Subcutaneous abdominal adipose tissue (tissue), 5 donors: ENCODE data around the gene MTOR.
A peak's percentile ranks its signal among the peaks of the same experiment; 100 is the strongest.
"Not testable (repeated sequence)": the region's sequence is repeated elsewhere in the genome, so short reads cannot be mapped to it uniquely, and the experiment has no call there.

Experiments
- H3K27ac ChIP-seq: one replicate; pipeline ENCODE4 v1.7.0; 2013; ENCODE audit warnings: low read depth, mild to moderate bottlenecking, inconsistent platforms, low read length, moderate library complexity
- H3K27me3 ChIP-seq, 5 donors: one replicate each; pipeline ENCODE4 v1.7.0; 2013; ENCODE audit warnings: low read length in 5 of 5, inconsistent platforms in 1 of 5; ENCODE audit not compliant: control insufficient read depth in 5 of 5, insufficient read depth in 4 of 5
- H3K36me3 ChIP-seq, 5 donors: one replicate each; pipeline ENCODE4 v1.7.0; 2013; ENCODE audit warnings: low read length in 5 of 5; ENCODE audit not compliant: control insufficient read depth in 5 of 5, insufficient read depth in 5 of 5
- H3K4me1 ChIP-seq, 5 donors: one replicate each; pipeline ENCODE4 v1.7.0; 2013; ENCODE audit warnings: low read length in 5 of 5, mild to moderate bottlenecking in 3 of 5, moderate library complexity in 1 of 5; ENCODE audit not compliant: control insufficient read depth in 5 of 5, insufficient read depth in 5 of 5
- H3K4me3 ChIP-seq, 5 donors: one replicate each; pipeline ENCODE4 v1.7.0; 2013; ENCODE audit warnings: low read length in 5 of 5, low read depth in 1 of 5
- H3K9ac ChIP-seq, 5 donors: one replicate each; pipeline ENCODE4 v1.7.0; 2013; ENCODE audit warnings: low read length in 5 of 5, mild to moderate bottlenecking in 4 of 5, moderate library complexity in 3 of 5
- H3K9me3 ChIP-seq, 5 donors: one replicate each; pipeline ENCODE4 v1.7.0; 2013; ENCODE audit warnings: low read length in 5 of 5; ENCODE audit not compliant: control insufficient read depth in 5 of 5
- donor health status: healthy.
- donor health status: healthy.
- donor health status: healthy.
- donor health status: healthy.
- donor health status: healthy.

Gene MTOR

GRCh38 chr1:11072216-11072917, 190.0 kb downstream of the MTOR start:
- peaks cover 10 to 98% (median 92%) of the 10 kb centered on the region in 5 donors for H3K36me3 ChIP-seq

GRCh38 chr1:11071463-11072215, 190.7 kb downstream of the MTOR start:
- H3K36me3 ChIP-seq, result peaks cover 10 to 95% (median 87%) of the 10 kb centered on the region in 5 donors
- no peak overlapping the region for H3K27ac ChIP-seq
- H3K9me3 ChIP-seq, result no peaks in the 10 kb centered on the region
- no peaks in the 10 kb centered on the region for H3K27me3 ChIP-seq
- H3K4me3 ChIP-seq, result no peak overlapping the region
- no peak overlapping the region for H3K9ac ChIP-seq
- no peaks in the 10 kb centered on the region for H3K4me1 ChIP-seq

More at GRCh38 chr1:11072216-11072917, 190.0 kb downstream of the MTOR start:
- Histone ChIP-seq H3K27ac (no peak overlapping the region), H3K4me3 (no peak overlapping the region), H3K27me3 (no peaks in the 10 kb centered on the region), H3K9me3 (no peaks in the 10 kb centered on the region), H3K4me1 (no peaks in the 10 kb centered on the region), H3K9ac (no peak overlapping the region)

- Histone ChIP-seq H3K36me3 (peaks cover 10 to 94% (median 86%) of the 10 kb centered on the region in 5 donors), H3K9ac (peak overlapping the region in 1 of 5 donors; percentile 47), H3K4me3 (no peak overlapping the region), H3K27ac (no peak overlapping the region), H3K4me1 (no peaks in the 10 kb centered on the region), H3K27me3 (no peaks in the 10 kb centered on the region), H3K9me3 (no peaks in the 10 kb centered on the region)
These were observed 191.5 kb downstream of the MTOR start for GRCh38 chr1:11070876-11071275.

GRCh38 chr1:11068600-11069473, 193.5 kb downstream of the MTOR start:
- no peaks in the 10 kb centered on the region for H3K27me3 ChIP-seq
- peaks cover 9 to 85% (median 80%) of the 10 kb centered on the region in 5 donors for H3K36me3 ChIP-seq
- H3K4me1 ChIP-seq, result no peaks in the 10 kb centered on the region
- H3K9ac ChIP-seq, result no peak overlapping the region
- H3K9me3 ChIP-seq, result peaks cover 0 to 5% (median 0%) of the 10 kb centered on the region in 5 donors
- no peak overlapping the region for H3K27ac ChIP-seq
- H3K4me3 ChIP-seq, result no peak overlapping the region

GRCh38 chr1:11067716-11068599, 194.4 kb downstream of the MTOR start:
- Histone ChIP-seq H3K27me3 (no peaks in the 10 kb centered on the region), H3K36me3 (peaks cover 9 to 82% (median 80%) of the 10 kb centered on the region in 5 donors), H3K4me3 (no peak overlapping the region), H3K9ac (no peak overlapping the region), H3K4me1 (no peaks in the 10 kb centered on the region), H3K27ac (no peak overlapping the region), H3K9me3 (peaks cover 0 to 5% (median 0%) of the 10 kb centered on the region in 5 donors)

GRCh38 chr1:11065796-11066195, 196.6 kb downstream of the MTOR start:
- peaks cover 1 to 8% (median 6%) of the 10 kb centered on the region in 5 donors for H3K4me1 ChIP-seq
- no peaks in the 10 kb centered on the region for H3K27me3 ChIP-seq
- peaks cover 5 to 62% (median 60%) of the 10 kb centered on the region in 5 donors for H3K36me3 ChIP-seq
- peaks cover 0 to 5% (median 0%) of the 10 kb centered on the region in 5 donors for H3K9me3 ChIP-seq
- H3K9ac ChIP-seq, result no peak overlapping the region
- H3K27ac ChIP-seq, result no peak overlapping the region
- no peak overlapping the region for H3K4me3 ChIP-seq

GRCh38 chr1:11064942-11065341, 197.4 kb downstream of the MTOR start:
- peaks cover 3 to 13% (median 12%) of the 10 kb centered on the region in 5 donors for H3K4me1 ChIP-seq
- peaks cover 2 to 54% (median 51%) of the 10 kb centered on the region in 5 donors for H3K36me3 ChIP-seq
- peaks cover 0 to 5% (median 0%) of the 10 kb centered on the region in 5 donors for H3K9me3 ChIP-seq
- no peaks in the 10 kb centered on the region for H3K27me3 ChIP-seq
- no peak overlapping the region for H3K4me3 ChIP-seq
- H3K9ac ChIP-seq, result no peak overlapping the region
- H3K27ac ChIP-seq, result no peak overlapping the region

GRCh38 chr1:11063937-11064537, 198.3 kb downstream of the MTOR start:
- H3K27ac ChIP-seq, H3K4me3 ChIP-seq: not testable (repeated sequence)
- H3K36me3 ChIP-seq, result peaks cover 2 to 45% (median 42%) of the 10 kb centered on the region in 5 donors

GRCh38 chr1:11062965-11063401, 199.4 kb downstream of the MTOR start:
- Histone ChIP-seq H3K27ac (no peak overlapping the region), H3K4me3 (no peak overlapping the region), H3K27me3 (no peaks in the 10 kb centered on the region), H3K9ac (no peak overlapping the region), H3K4me1 (peaks cover 3 to 27% (median 23%) of the 10 kb centered on the region in 5 donors), H3K9me3 (peaks cover 0 to 5% (median 0%) of the 10 kb centered on the region in 5 donors), H3K36me3 (peaks cover 2 to 35% (median 33%) of the 10 kb centered on the region in 5 donors)

More at GRCh38 chr1:11063937-11064537, 198.3 kb downstream of the MTOR start:
- H3K27me3 ChIP-seq, H3K9me3 ChIP-seq, H3K9ac ChIP-seq: not testable (repeated sequence)
- peaks cover 3 to 20% (median 17%) of the 10 kb centered on the region in 5 donors for H3K4me1 ChIP-seq
